GM23248 (cell line): ENCODE measurements around the gene FUCA2.

ENCODE experiments used
- EZH2 ChIP-seq: fragments of 200-600 bp; sonication (generic); IDR thresholded peaks from 2 replicates; pipeline ENCODE4 v1.6.1; 2018; ENCODE audit warnings: antibody characterized with exemption, mild to moderate bottlenecking; ENCODE audit not compliant: insufficient read depth, poor library complexity, severe bottlenecking
- EZH2phosphoT487 ChIP-seq: fragments of 200-600 bp; sonication (generic); IDR thresholded peaks from 2 replicates; pipeline ENCODE4 v1.6.1; 2018; ENCODE audit warnings: antibody characterized with exemption, moderate library complexity, mild to moderate bottlenecking, low read depth; ENCODE audit not compliant: insufficient read depth

- TF ChIP-seq EZH2phosphoT487 (no peak), EZH2 (no peak)
Observed at GRCh38 chr6:143553337-143553736, 41.8 kb upstream of the FUCA2 start.
